ENCODE results near the gene CD82. TPM values are rescaled to one million over a fixed set of nuclear protein-coding genes. Genes with fewer than 3 reads are reported as not detected.

Gene CD82
- total RNA-seq, 1 experiment from 2014 or later: 4.5 TPM

DNA sequence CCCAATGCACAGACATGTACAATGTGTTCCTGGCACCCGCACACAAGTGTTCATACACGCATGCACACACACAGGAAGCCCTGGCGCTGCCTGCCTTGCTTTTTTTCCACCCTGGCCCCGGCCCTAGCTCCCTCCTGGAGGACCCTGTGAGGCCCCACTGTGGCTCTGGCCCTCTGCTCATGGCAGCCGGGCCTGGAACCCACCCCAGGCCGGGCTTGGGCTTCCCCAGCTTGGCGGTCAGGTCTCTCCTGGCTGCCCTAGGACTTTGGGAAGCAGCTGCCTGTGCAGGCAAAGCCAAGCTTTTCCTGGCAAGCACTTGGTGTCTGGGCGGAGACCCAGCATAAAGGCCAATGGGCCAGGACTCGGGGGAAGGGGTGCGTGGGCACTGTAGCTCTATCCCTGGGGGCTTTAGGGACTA is 30.5 kb downstream of the CD82 start:
- Histone ChIP-seq H4K91ac (ENCODE audit: insufficient read length, low read depth, low read length) (no peak overlapping the region), H3K56ac (ENCODE audit: insufficient read length, low read depth, low read length) (no peak overlapping the region), H2AFZ (ENCODE audit: low read length) (no peak overlapping the region), H4K8ac (replicated peaks; ENCODE audit: insufficient read length, low read depth, low read length) (no peak overlapping the region), H3K79me2 (ENCODE audit: insufficient read depth, low read length) (no peaks in the 10 kb centered on the region), H3K14ac (ENCODE audit: insufficient read depth, low read length) (no peak overlapping the region), H3K23me2 (ENCODE audit: insufficient read length, low read depth, low read length, poor library complexity, severe bottlenecking) (no peaks in the 10 kb centered on the region), H3K4me2 (ENCODE audit: insufficient read depth, insufficient read length, low read length) (no peak overlapping the region), H2BK20ac (ENCODE audit: low read depth, low read length, poor library complexity, severe bottlenecking) (no peak overlapping the region), H3K4me1 (ENCODE audit: insufficient read depth, low read length) (no peaks in the 10 kb centered on the region), H3K23ac (ENCODE audit: insufficient read length, low read depth, low read length) (no peak overlapping the region), H3T11ph (ENCODE audit: low read length) (no peak overlapping the region), H3K18ac (ENCODE audit: insufficient read length, low read depth, low read length) (no peak overlapping the region), H2BK5ac (ENCODE audit: insufficient read length, low read length) (no peak overlapping the region), H3K27me3 (ENCODE audit: insufficient read depth, low read length) (no peaks in the 10 kb centered on the region), H2BK12ac (ENCODE audit: insufficient read length, low read depth, low read length) (no peak overlapping the region), H3K4ac (ENCODE audit: low read depth, low read length) (no peak overlapping the region), H2AK5ac (ENCODE audit: insufficient read length, low read length) (no peak overlapping the region), H2BK15ac (ENCODE audit: low read depth, low read length) (no peak overlapping the region), H3K79me1 (ENCODE audit: insufficient read depth, low read depth, low read length, poor library complexity, severe bottlenecking) (no peaks in the 10 kb centered on the region), H4K20me1 (ENCODE audit: control insufficient read depth, insufficient read depth, insufficient read length) (no peaks in the 10 kb centered on the region), H3K9ac (ENCODE audit: extremely low read depth, insufficient read length, low read length) (no peak overlapping the region), H2BK120ac (ENCODE audit: low read depth, low read length, poor library complexity, severe bottlenecking) (no peak overlapping the region), H3K27ac (ENCODE audit: insufficient read length, low read depth, low read length) (no peak overlapping the region), H4K5ac (ENCODE audit: insufficient read length, low read depth, low read length) (no peak overlapping the region), H3K9me3 (ENCODE audit: control insufficient read depth, low read depth, low read length) (no peaks in the 10 kb centered on the region)
- DNase-seq: no peak
- Mint-ChIP-seq H3K4me3 (no peak overlapping the region), H3K9me3 (no peaks in the 10 kb centered on the region), H3K4me1 (peaks cover 17 to 35% of the 10 kb centered on the region in 2 experiments), H3K27me3 (ENCODE audit: low read depth) (no peaks in the 10 kb centered on the region; the same call in 1 of the 2 replicates), H3K36me3 (ENCODE audit: insufficient read depth in 1 of 3, low read depth in 3 of 3) (no peaks in the 10 kb centered on the region), H3K27ac (no peak overlapping the region)
- TF ChIP-seq, protein P1, sequence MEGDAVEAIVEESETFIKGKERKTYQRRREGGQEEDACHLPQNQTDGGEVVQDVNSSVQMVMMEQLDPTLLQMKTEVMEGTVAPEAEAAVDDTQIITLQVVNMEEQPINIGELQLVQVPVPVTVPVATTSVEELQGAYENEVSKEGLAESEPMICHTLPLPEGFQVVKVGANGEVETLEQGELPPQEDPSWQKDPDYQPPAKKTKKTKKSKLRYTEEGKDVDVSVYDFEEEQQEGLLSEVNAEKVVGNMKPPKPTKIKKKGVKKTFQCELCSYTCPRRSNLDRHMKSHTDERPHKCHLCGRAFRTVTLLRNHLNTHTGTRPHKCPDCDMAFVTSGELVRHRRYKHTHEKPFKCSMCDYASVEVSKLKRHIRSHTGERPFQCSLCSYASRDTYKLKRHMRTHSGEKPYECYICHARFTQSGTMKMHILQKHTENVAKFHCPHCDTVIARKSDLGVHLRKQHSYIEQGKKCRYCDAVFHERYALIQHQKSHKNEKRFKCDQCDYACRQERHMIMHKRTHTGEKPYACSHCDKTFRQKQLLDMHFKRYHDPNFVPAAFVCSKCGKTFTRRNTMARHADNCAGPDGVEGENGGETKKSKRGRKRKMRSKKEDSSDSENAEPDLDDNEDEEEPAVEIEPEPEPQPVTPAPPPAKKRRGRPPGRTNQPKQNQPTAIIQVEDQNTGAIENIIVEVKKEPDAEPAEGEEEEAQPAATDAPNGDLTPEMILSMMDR (conservative IDR thresholded peaks at IDR 0.05): no peak
- WGBS (ENCODE audit: extremely low coverage, insufficient read length, low lambda C conversion rate): no CpG with 5 or more reads among the region's 10 CpGs
